NCI-H2107 treated with DMSO at 0.1 percent for 48 hours (cell line): Measurements from ENCODE around the gene CELSR1.

Experiments used
- DNase-seq: peaks from one replicate; lab custom pipeline; 2025; ENCODE audit not compliant: unreplicated experiment; lab: John Stamatoyannopoulos, UW

The CELSR1 gene

DNA sequence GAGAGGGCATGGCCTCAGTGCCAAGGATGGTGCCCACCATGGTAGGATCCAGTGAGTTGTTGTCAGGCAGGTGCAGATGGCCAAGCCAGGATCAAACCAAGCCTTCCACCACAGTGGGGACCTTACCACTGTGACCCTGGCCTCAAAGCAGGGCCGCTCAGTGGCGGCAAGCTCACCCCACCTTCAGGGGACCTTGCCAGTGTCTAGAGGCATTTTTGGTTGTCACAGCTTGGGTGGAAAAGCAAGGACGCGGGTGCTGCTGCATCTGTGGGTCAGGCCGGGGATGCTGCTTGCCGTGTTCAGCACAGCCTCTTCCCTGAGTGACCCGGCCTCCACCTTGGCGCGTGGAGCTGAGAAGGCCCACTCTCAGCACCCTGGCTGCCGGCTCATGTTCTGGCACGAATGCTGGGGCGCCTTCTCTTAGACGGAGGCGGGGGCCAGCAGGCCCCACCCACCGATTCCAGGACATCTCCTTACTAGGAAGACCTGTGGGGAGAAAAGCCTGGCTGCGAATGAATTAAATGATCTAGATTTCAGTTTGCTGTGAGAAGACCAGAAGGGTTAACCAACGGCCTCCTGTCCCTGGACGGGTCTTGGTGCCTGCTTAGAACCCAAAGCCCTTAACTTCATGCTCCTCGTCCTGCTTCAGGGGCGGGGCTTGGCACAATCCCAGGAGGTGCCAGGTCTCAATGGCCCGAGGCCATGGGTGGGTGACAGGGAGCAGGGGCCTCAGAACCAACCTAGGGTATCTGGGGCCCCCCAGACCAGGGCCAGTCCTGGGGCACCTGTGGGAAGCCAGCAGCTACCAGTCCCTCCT lies 183.0 kb downstream of the CELSR1 start:
- DNase-seq = no peak

DNA sequence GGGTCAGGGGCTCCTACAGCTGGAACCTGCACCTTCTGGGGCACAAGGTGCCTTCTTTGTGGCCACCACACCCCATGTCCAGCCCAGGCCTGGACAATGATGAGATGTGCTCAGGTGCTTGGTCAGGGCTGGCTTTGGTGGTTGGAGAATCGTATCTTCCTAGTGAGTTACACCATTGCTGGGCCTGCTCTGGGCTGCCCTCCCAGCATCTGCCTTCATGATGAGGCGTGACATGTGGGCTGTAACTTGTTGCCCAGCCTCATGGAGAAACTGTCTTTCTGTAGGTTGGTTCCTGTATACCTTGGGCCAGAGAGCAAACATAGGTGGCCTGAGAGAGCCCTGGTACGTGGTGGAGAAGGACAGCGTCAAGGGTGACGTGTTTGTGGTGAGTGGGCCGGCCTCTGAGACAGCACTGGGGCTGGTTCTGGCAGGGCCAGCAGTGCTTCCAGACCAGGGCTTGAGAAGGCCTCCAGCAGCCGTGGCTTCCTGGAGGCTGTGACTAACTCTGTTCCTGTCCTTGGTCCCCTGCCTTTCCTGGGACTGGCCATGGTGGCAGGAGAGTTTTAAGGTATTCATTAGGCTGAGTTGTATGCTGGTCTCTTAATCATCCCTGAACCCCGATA lies 183.8 kb downstream of the CELSR1 start:
- DNase-seq = no peak

DNA sequence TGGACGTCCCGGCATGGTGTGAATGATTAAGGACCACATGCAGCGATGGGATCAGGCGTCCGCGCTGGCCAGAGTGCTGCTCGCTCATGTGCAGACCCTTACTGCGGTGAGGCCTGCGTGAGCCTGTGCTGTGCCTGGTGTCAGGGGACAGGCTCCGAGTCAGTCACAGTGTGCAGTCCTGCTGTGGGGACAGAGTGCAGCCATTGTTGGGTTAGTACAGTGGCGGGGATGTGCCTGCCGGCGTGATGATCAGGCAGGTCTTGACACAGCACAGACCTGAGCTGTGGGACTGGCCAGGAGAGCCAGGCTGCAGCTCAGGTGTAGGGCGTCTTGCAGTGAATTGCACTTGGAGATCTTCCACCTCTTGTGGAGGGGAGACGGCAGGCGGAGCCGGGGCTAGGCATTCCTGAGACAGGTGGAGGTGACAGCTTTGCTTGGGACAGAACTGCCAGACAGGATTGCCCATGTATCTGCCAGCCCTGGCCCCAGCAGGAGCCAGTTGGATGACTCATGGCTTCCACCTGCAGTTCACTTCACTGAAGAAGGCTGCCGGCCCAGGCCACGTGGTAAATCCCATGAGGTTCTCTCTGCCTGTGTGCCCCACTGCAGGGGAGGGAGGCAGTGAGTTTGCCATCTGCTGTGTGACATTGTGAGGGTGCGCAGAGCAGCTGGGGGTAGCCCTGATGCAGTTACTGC lies 184.6 kb downstream of the CELSR1 start:
- peak; percentile 66 for DNase-seq

DNA sequence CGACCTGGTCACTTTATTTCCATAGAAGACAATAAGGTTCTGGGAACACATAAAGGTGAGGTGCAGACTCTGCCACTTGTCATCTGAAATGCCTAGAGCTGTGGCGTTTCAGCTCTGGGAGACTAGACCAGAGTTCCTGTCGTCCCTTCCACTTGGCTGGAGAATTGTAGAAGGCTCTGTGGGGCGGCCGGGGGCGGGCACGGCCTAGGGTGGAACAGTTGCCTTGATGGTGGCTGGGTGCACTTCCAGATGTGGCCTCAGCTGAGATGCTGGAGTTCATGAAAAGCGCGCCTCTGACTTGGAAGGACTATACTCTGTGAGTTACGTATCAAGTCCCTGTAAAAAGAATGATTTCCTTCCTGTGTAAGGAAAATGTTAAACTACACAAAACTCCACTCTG lies 185.1 kb downstream of the CELSR1 start:
- DNase-seq = no peak

DNA sequence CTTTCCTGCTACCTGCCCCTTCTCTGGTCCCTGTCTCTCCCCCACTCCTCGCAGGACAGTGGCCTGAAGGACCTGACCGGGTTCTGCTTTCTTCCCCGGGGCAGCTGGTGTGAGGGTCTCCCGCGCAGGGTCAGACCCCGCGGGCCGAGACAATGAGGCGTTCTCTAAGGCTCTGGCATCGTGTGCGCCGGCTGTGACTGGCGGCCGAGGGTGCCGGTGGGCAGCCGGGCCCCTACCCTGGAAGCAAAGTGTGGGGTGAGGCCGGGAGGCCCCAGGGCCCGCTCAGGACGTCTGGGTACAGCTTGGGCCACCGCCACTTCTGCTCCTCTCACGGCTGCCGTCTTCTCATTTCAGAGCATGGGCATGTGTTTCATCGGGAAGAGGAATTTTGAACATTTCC lies 185.7 kb downstream of the CELSR1 start:
- no peak for DNase-seq

DNA sequence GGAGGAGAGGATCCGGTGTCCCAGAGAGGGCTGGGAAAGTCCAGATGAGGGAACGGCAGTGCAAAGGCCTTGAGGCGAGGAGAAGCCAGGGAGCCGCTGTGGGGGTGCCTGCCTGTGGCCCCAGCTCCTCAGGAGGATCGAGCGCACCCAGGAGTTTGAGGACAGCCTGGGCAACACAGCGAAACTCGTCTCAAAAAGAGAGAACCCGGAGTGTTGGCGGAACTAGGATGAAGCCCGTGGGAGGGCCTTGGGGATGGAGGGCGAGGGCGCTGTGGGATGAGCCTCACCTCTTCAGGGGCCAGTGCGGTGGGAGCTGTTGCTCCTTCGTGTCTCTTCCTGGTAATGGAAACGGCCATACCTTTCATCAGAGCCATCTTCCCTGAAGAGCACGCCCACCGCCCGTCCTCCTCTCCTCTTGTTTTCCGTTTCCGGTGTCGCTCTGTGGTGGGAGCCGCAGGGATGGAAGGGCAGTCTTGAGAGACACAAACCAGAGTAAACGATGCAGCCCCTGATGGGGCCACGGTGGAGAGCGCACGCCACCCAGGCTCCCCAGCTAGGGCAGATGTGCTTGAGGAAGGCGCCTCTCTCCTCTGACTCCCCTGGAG lies 186.2 kb downstream of the CELSR1 start:
- no peak for DNase-seq

DNA sequence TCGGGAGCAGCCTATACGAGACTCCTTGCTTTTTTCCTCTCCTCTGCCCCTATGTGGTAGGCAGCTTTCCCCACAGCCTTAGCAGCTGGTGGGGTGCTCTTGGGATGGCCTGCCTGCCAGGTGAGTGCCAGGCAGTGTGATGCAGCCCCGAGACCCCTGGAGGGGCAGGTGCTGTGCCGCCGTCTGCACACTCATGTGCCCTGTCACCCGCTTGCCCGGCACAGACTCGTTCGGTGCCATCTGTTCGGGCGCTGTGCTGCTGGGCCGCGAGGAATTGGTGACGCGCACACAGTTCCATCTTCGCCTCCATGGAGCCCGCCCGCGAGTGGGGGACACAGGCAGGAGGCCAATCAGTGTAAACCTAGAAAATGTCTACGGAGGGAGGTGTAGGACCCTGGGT lies 186.8 kb downstream of the CELSR1 start:
- no peak for DNase-seq

DNA sequence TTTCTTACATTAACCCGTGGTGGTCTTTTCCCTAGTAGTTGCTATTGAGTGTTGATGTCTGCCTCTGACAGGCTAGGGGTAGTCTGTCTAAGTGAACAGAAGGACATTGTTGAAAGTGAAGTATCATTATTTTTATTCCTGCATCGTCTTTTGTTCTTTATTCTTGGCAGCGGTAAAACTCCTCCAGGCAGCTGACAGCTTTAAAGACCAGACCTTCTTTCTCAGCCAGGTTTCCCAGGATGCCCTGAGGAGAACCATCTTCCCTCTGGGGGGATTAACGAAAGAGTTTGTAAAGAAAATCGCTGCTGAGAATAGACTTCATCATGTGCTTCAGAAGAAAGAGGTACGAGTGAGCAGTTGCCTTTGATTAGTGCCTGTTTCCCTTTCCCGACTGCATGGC lies 187.3 kb downstream of the CELSR1 start:
- DNase-seq = no peak

DNA sequence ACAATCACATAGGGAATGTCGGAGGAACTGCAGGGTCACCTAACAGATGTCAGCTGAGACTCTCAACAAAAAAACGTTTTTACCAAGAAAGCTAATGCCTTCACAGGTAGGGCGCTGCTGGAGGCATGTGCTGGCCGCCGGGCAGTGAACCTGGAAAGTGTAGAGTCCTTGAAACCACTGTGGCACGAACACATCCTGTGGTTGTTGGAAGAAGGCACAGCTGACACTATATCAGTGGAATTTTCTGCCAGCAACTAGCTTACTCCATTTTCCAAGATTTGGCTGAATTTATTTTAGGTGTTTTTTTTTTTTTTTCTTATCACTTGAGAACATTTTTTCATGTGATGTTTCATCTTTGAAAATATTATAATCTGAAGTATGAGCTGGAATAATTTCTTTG lies 187.7 kb downstream of the CELSR1 start:
- DNase-seq = no peak

DNA sequence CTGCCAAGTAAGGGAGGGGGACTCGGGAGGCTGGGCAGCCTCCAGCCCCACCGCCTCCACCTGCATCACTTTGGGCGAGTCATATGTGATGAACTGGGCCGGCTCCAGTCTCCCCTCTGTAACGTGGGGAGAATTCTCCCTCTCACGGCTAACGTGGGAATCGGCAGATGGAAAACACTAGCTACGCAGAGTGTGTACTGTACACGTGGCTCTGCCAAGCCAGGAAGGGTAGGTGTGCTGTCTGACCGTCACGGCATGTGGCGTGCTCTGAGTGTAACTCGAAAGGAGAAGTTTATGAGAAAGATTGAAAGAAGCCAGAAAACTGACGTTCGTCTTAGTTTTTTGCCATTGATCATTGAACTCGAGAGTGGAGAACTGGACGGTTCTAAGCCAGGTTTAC lies 188.2 kb downstream of the CELSR1 start:
- DNase-seq = no peak

DNA sequence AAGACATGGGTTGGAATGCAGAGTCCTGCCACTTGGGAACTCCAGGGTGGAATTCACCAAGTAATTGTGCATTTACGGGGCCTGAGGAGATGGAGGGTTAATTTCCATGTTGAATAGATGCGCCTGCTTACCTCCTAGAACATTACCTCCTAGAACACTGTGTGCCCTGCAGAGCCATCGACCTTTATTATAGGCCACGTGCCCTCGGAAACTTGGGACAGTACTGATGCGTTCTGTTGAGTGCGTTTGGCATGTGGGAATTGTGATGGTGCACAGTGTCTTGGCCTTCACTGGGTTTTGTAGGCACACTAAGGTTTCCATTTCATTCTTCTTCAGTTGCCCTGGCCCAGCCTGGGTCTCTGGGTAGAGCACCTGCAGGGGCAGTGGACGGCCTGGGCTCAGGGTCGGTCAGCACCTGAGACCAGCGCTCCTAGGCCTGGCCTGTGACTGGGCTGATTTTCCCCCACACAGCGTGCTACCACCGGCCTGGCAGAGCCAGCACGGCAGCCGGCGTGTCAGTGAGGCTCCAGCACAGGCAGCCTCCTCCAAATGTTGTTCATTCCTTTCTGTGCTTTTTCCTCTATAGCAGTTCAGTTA lies 189.2 kb downstream of the CELSR1 start:
- DNase-seq = no peak

DNA sequence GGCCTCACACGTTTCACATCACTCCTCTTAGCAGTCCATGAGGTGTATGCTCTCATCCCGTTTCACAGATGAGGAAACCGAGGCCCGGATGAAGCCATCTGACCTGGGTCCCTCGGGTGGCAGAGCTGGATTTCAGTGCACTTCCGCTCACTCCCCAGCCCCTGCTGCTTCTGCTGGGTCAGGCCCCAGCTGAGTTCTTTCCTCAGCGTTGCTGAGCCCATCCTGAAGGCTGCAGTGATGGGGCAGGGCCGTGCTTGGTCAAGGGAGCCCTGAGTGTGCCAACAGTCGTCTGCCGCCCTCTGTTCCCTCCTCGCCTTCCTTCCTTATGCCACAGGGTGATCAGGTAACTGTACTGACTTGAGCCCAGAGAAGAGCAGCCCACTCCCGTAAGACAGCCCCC lies 189.8 kb downstream of the CELSR1 start:
- no peak for DNase-seq

DNA sequence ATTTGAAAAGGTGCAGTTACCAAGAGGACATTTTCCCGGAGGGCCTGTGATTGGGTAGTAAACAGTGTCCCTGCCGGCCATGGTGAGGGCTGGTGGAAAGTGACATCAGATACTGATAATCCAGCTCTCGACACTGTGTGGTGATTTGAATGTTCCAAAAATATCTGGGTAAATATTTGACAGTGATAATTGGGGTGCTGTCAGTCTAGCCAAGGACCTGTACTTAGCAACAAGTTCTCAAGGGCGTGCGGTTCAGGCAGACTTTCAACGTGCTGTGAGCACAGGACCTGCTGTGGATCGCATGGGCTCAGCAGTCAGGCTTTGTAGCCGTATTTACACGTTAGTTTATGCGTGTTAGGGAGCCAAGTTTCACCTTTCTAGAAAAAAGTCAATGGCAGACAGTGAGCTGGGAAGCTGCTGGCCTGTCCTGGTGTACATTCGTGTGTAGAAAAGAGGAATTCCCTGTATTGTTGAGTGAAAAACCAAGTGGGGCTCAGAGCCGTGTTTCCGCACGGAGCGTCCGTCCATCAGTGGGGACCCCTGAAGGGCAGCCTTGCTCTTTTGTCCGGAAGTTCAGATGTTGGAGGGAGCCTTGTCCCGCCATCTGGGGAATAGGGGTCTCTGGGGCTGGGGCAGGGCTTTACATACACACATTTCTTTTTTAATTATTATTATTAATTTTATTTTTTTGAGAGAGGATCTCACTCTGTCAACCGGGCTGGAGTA lies 190.6 kb downstream of the CELSR1 start:
- no peak for DNase-seq

DNA sequence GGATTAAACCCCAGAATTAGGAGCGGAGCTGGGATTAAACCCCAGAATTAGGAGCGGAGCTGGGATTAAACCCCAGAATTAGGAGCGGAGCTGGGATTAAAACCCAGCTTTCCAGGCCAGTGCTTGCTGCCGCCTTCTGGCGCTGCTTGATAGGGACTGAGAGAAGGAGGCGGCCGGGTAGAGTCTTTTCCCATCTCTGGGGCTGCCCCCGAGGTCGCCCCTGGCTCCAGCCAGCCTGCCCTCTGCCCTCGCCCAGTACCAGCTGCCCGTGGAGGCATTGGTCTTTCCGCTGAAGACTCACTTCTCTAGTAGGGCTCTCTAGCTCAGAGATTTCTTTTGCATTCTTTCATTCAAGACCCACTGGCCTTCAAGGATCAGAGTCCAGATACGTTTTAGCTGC lies 196.7 kb downstream of the CELSR1 start:
- DNase-seq = no peak

DNA sequence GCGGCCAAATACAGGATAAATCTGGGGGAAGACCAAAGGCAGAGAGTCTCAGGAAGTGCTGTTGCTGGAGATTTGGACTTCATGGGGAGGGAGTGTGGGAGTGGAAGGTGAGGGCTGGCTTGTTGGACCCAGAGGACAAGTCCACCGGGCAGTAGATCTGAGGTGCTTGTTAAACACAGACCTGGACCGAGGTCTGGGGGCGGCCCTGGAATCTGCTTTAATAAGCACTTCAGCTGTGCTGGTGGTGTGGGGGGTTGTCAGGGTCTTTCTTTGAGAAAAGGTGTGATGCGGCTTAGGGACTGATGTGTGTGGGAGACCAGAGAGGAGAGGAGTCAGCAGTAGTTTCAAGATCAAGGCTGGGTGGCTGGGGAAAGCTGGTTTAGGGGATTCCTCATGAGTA lies 197.5 kb downstream of the CELSR1 start:
- DNase-seq = no peak

DNA sequence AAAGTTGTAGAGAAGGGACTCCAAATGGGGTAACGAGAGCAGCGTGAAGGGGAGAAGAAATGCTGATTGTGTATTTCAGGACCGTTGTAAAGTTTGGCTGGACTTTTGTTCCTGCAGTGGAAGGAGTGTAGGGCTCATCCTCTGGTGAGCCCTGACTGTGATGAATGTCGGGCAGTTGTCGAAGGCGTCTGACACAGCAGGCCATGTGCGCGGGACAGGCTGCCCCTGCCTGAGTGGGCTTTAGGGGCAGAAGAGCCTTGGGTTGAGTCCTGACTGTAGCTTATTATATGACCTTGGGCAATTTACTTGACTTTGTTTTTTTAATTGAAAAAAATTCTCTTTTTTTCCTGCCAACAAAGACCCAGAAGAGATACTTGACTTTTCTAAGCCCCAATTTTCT lies 198.8 kb downstream of the CELSR1 start:
- no peak for DNase-seq

DNA sequence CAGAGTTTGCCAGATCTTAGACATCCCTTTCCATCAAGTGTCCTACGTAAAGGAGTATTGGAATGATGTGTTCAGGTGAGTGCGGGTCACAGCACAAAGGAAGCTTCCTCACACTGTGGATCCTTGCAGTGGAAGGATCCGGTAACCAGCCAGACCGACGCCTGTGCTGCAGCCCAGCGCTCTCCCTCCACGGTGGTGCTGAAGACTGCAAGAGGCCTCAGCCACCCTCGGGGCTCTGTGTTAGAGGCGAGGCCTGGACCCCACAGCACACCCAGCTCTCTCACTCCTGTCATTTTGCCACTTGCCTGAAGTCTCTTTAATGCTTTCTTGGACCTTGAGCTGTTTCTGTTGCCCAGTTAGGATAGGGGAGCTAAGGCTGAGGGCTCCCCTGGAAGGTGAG lies 199.6 kb downstream of the CELSR1 start:
- DNase-seq = no peak

DNA sequence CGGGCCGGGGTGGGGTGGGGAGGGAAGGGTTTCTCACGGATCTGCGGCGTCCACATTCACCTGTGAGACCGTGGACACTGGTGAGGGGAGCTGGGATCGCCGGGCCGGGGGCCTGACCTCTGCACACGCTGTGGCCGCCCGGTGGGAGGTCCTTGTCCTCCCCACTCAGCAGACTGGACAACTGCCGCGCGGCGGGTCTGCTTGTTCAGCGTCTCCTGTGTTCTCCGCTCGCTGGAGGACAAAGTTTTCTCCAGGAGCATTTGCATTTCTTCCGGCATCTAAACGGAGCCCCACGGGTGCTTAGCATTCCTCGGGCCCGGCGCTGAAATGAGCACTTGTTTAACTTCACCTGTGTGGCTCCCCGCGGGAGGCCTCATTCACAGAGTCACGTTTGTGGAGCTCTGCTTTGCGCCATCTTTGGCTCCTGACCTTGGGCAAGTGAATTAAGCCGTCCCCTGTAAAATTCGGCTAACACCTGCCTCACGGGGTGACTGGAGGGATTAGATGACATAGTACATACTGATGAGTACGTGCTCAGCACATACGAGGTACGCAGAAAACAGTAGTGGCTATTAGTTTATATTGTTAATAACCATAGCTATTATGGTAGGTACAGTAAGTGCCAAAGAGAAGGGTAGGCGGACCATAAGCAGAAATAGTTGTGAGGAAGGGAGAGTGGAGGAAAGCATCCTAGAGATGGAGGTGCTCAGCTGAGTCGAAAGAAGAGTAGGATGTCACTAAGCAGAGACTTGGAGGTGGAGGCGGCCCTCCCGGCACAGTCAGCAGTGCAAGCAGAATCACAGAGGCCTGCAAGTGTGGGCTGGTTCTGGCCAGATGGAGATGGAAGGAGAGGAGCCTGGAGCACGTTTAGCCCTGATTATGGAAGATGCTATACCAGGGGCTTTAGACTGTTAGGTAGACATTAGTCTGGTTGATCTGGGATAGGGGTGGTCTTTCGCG lies 201.0 kb downstream of the CELSR1 start:
- DNase-seq = no peak

DNA sequence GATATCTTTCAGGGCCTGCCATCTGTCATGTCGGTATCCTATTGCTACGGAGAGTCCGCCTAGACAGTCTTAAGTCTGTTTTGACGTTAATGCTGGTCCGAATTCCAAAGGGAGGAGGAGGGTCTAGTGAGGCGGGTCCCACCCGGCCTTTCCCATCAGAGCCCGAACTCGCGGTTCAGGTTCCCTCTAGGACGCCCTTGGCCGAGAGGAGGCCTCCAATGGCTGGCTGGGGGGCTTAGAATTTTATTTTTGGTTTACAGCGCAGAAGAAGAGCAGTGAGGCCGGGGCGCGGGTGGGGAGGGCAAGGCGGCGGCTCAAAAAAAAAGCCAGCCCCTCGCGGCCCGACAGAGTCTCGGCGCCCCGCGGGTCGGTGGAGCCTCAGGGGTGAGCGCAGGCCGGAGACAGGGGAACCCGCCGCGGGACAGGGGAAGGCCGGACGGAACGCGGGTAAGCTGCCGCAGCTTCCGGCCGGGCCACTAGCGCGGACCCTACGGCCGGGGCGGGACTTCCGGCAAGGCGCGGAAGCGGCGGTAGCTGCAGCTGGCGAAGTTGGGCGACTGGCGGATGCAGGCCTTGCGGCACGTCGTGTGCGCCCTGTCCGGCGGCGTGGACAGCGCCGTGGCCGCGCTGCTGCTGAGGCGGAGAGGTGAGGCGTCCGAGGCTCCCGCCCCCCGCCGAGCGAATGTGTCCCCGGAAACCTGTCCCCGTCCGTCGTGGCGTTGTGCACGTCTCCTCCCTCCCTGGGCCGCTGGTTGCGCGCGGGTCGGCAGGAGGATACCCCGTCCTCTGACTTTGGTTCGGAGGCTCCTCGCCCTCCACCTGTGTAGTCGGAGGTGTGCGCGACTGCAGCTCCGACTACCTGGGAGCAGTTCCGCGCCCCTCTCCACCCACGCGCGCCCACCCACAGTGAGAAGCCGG lies 202.0 kb downstream of the CELSR1 start, which contains the start of gene TRMU:
TRMU (plus strand) TSS at position 514 of the 918 bp plus-strand sequence; CDS start at position 565, 51 bp downstream.
- no peak for DNase-seq
